Measurements from ENCODE around the gene PTPRN2.
"Not testable (repeated sequence)": the region's sequence is repeated elsewhere in the genome, so short reads cannot be mapped to it uniquely, and the experiment has no call there.

The PTPRN2 gene

DNA sequence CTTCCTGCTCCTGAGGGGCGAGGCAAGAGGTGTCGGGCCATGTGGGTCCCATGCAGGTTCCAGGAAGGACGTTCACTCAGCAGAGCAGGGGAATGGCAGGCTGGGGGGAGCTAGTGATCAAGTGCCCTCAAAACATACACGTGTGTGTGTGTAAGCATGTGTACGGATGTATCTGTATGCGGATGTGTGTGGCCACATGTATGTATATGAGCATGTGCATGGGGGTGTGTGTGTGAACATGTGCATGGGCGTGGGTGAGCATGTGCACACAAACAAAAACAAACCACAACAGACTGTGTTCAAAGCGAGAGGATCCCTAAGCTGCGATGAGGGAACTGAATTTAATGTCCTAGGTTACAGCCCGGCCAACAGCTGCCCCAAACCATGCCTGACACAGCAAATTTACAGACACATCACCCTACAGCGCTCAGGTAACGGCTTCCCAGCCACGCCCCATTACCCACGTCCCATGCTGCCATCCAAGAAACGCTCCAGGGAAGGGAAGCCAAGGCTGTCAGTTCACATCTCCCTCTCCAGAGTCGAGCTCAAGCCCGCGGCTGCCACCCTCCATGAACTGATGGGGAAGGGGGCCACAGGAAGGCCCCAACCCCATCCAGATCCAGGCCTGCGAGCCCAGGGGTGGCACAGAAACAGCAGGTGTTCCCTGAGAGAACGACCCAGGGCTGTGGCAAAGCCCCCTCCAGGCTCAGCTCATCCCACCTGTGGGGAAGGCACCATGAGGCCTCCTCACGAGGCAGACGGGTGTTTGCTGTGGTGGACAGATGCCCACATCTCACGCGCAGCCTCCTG is 56.6 kb downstream of the PTPRN2 start:
- DNase-seq = no peak

DNA sequence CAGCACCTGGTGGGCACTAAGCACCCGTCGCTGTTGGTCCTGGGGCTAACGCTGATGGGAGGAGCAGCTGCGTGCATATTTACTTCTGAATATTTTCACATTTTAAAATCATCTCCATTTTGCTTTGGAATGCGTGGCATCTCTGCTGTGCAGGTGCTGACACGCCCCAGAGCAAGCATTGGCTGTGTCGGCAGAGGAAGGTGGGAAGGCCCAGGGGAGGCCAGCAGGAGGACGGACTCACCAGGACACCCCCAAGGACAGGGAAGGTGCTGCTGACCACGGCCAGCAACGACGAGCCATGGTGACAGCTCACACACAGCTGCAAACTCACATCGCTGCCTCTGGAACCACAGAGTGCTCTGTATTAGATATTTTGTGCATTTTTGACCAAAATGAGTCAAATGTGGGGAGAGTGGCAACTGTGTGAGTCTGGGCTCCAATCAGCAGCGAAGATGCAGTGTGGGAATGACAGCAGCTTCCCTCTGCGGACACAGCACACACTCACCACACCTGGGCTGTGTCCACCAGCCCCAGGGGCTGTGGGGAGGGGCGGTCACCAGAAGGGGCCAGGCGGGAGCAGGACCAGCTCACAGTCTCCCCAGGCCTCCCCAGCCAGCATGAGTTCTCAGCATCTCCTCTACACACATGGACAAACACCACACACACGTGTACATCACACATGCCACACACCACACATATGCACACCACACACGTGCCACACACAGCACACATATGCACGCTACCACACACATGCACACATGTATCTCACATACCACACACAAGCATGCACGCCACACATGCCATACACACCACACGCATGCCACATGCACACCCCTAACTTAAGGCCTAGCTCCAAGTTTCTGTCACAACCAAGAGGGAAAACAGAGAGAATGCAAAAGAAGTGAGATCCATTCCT is 58.2 kb downstream of the PTPRN2 start:
- DNase-seq = no peak

GRCh38 chr7:158527915-158528502 is 59.6 kb downstream of the PTPRN2 start:
- DNase-seq = no peak

- no peak for DNase-seq
These were observed 60.1 kb downstream of the PTPRN2 start for GRCh38 chr7:158527495-158527894.

- DNase-seq = no peak
These were observed 60.6 kb downstream of the PTPRN2 start for GRCh38 chr7:158527038-158527437.

DNA sequence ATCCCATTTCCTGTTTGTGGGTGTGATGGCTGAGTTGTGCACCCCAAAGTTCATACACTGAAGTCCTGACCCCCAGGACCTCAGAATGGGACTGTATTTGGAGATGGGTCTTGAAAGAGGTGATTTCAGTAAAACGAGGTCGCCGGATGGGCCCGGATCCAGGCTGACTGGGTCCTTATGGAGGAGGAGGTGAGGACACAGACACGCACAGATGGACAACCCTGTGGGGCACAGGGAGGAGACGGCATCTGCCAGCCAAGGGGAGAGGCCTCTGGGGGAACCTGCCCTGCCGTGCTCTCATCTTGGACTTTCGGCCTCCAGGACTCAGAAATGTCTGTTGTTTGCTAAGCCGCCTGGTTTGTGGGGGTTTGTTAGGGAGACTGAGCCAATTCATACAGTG is 61.1 kb downstream of the PTPRN2 start:
- no peak for DNase-seq

- no peak for DNase-seq
These were observed 61.8 kb downstream of the PTPRN2 start for GRCh38 chr7:158525648-158526484.

GRCh38 chr7:158524749-158525635 is 62.6 kb downstream of the PTPRN2 start:
- no peak for DNase-seq

GRCh38 chr7:158524286-158524685 is 63.3 kb downstream of the PTPRN2 start:
- peak; percentile 22 for DNase-seq

DNA sequence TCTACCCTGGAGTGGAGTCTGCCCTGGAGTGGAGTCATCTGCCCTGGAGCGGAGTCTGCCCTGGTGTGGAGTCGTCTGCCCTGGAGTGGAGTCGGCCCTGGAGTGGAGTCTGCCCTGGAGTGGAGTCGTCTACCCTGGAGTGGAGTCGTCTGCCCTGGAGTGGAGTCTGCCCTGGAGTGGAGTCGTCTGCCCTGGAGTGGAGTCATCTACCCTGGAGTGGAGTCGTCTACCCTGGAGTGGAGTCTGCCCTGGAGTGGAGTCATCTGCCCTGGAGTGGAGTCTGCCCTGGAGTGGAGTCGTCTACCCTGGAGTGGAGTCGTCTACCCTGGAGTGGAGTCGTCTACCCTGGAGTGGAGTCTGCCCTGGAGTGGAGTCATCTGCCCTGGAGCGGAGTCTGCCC is 63.7 kb downstream of the PTPRN2 start:
- not testable (repeated sequence) for DNase-seq

- DNase-seq = not testable (repeated sequence)
These were observed 64.3 kb downstream of the PTPRN2 start for GRCh38 chr7:158523165-158523856.

DNA sequence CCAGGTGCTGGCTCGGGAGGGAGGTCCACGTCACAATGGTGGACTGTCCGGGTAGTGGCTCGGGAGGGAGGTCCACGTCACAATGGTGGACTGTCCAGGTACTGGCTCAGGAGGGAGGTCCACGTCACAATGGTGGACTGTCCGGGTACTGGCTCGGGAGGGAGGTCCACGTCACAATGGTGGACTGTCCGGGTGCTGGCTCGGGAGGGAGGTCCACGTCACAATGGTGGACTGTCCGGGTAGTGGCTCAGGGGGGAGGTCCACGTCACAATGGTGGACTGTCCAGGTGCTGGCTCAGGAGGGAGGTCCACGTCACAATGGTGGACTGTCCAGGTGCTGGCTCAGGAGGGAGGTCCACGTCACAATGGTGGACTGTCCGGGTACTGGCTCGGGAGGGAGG is 65.8 kb downstream of the PTPRN2 start:
- DNase-seq = not testable (repeated sequence)

GRCh38 chr7:158520825-158521224 is 66.8 kb downstream of the PTPRN2 start:
- no peak for DNase-seq

GRCh38 chr7:158519633-158520174 is 67.9 kb downstream of the PTPRN2 start:
- DNase-seq = no peak

DNA sequence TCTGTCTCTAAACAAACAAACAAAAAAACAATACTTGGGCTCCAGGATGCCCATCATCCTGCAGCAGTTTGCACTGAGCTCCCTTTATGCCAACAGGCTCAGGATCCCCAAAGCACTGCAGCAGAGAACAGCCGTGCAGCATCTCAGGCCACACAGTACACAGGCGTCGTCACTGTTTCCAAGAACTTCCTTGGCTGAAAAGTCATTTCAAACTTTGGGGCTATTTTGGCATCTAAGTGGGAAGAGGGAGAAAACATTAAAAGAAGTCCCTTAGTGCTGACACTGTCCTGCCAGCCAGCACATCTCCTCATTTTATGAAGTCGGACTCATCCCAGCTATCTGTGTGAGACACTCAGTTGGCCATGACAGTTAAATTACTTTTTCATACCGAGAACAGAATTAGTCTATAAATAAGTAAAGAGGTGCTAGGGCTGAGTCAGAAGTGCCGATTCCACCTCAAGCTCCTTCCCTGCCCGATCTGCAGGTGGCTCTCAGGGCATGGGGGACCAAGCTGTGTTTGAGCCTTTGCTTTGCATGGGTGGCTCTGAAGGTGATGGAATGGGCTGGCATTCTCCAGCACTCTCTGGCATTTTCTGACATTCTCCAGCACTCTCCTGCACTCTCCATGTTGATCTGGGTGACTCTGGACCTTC is 68.5 kb downstream of the PTPRN2 start:
- DNase-seq = no peak

- no peak for DNase-seq
These were observed 70.1 kb downstream of the PTPRN2 start for GRCh38 chr7:158517571-158517970.

- no peak for DNase-seq
These were observed 70.6 kb downstream of the PTPRN2 start for GRCh38 chr7:158517072-158517471.

GRCh38 chr7:158516524-158516923 is 71.1 kb downstream of the PTPRN2 start:
- DNase-seq = no peak

DNA sequence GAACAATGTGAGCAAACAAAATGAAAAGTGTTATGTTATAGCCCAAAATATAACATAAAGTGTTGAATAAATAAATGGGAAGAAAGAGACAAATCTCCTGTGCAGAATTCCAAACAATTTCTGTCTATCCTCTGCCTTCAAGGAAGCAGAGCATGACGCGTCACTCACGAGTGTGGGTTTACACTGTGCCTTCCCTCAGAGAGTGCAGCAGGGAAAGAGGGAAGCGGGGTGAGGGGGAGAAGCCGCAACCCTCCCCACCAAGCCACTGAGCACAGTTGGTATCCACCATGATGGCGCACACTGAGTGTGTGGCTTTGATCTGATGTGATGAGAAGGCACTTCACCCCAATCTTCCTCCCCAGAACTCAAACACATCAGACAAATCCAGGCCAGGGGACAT is 74.8 kb downstream of the PTPRN2 start:
- DNase-seq = no peak

- no peak for DNase-seq
These were observed 75.6 kb downstream of the PTPRN2 start for GRCh38 chr7:158512042-158512441.
